Ovary (tissue), 9 donors: ENCODE results near the gene CDK10. TPM values are rescaled to one million over a fixed set of nuclear protein-coding genes. Genes with fewer than 3 reads are reported as not detected.
"Not testable (repeated sequence)": the region's sequence is repeated elsewhere in the genome, so short reads cannot be mapped to it uniquely, and the experiment has no call there.

Experiments used
- DNase-seq, 5 donors: peaks; one replicate each; pipeline ENCODE4 v3.0.0-alpha.2; 2019 to 2020
- H3K27ac ChIP-seq, 2 donors: fragments of 200-600 bp; one replicate each; pipeline versions ENCODE4 v1.5.1 to v1.8.0; 2019 to 2022
- H3K27me3 ChIP-seq: fragments of 200-600 bp; one replicate; pipeline ENCODE4 v1.8.0; 2022
- H3K36me3 ChIP-seq: fragments of 200-600 bp; sonication (generic); one replicate; pipeline ENCODE4 v1.5.1; 2019
- H3K4me1 ChIP-seq: one replicate; pipeline ENCODE4 v1.8.1; 2013; ENCODE audit warnings: mild to moderate bottlenecking, moderate library complexity; ENCODE audit not compliant: insufficient read depth
- H3K4me3 ChIP-seq: fragments of 200-600 bp; sonication (generic); one replicate; pipeline ENCODE4 v1.5.1; 2017
- H3K9me3 ChIP-seq, 2 donors: fragments of 200-600 bp in 1 of 2; sonication (generic) in 1 of 2; one replicate each; pipeline versions ENCODE4 v1.5.1 to v1.8.1; 2013 to 2019; ENCODE audit warnings: mild to moderate bottlenecking in 1 of 2, moderate library complexity in 1 of 2
- CTCF ChIP-seq, 3 donors: fragments of 450-650 bp in 2 of 3; fragments of 200-600 bp in 1 of 3; IDR thresholded peaks; one replicate each; pipeline versions ENCODE4 v1.5.1 to v1.8.0; 2016 to 2022; ENCODE audit warnings: antibody characterized with exemption in 3 of 3, mild to moderate bottlenecking in 1 of 3
- EP300 ChIP-seq: sonication (generic); formaldehyde crosslinking; IDR thresholded peaks from one replicate; pipeline ENCODE4 v1.6.1; 2017; ENCODE audit warnings: antibody characterized with exemption
- POLR2A ChIP-seq: fragments of 450-650 bp; IDR thresholded peaks from one replicate; pipeline ENCODE4 v1.6.1; 2017; ENCODE audit warnings: antibody characterized with exemption, mild to moderate bottlenecking, moderate library complexity
- WGBS, 3 donors: extraction: QIAGEN DNeasy Blood & Tissue Kit in 1 of 3; methylation state at CpG; one replicate each; pipeline versions ENCODE4 v1.1.5 to v1.1.7; 2013 to 2017; 5-methylcytosine and 5-hydroxymethylcytosine counted together
- intact Hi-C, 4 donors: fragments of 100-400 bp; cut with DNase I; formaldehyde crosslinking; loops; one replicate each; pipeline versions ENCODE4 v1.11.0 to v1.15.1; 2022 to 2023
- polyA plus RNA-seq, 2 donors: library from polyadenylated mRNA; stranded (reverse); fragments of 200-250 nt in 1 of 2; fragments of 350-450 nt in 1 of 2; fragmentation: Illumina TruSeq in 1 of 2; extraction: RNeasy Lipid Tissue Mini Kit (QIAGEN cat#74804) in 1 of 2; gene quantifications; one replicate each; pipeline ENCODE4 v1.2.3, GENCODE V29; 2013 to 2014
- total RNA-seq, 7 donors: library from RNA; depleted of rRNA in 2 of 7; stranded (reverse); fragments of >200 nt in 2 of 7; fragmentation: NEBNext Ultra II Directional in 3 of 7; extraction: Animal tissue kit (Norgen Biotek cat#: 25700) in 3 of 7; gene quantifications; one replicate each; pipeline versions ENCODE4 v1.1.0 to v1.2.4, GENCODE V29; 2016 to 2023
- donor health status: DM: no; HTN: no; CAD: no; lungs with moderate emphysema.
- donor health status: DM: no; HTN: no; CAD: no.
- donor health status: Bipolar disorder and iron deficiency.
- donor health status: DM: yes; HTN: yes; CAD: no.
- donor health status: DM: no; HTN: no; CAD: no.
- donor health status: DM: yes; HTN: yes; CAD: no.

The CDK10 gene
- total and polyA plus RNA-seq, 9 donors, result 16.9 to 62.1 (median 51.9) TPM

- Histone ChIP-seq H3K4me3 (no peak overlapping the region), H3K9me3 (no peaks in the 10 kb centered on the region), H3K27ac (no peak overlapping the region), H3K36me3 (no peaks in the 10 kb centered on the region), H3K4me1 (peaks cover 9% of the 10 kb centered on the region), H3K27me3 (no peaks in the 10 kb centered on the region)
- DNase-seq, result peak in 4 of 5 donors; percentile 8 to 30 (median 22)
- intact Hi-C loops, result no loop called here
- TF ChIP-seq POLR2A, result no peak
- 59 to 69% (median 64%) methylated on average over 18 of the region's 18 CpGs for WGBS, 3 donors
Observed at GRCh38 chr16:89696670-89697128, 10.2 kb downstream of the CDK10 start.

DNA sequence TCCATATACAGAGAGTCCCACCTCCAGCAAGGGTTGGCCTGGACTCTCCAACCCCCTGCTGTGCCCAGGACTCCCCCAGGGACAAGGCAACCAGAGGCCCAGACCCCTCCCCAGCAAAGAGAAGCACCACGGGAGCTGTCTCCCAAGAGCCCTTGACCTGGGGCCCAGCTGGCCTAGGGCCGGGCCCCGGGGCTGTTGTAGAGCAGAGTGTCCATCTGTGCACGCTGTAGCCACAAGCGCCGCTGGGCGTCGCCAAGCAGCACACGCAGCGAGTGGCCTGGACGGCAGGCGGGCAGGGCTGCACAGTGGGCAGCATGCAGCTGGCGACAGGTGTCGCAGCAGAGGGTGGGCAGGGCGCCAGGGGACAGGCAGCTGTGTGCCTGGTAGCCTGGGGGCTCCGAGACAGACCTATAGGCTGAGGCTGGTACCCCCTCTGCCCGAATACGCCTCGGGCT lies 10.7 kb downstream of the CDK10 start:
- Histone ChIP-seq H3K9me3 (no peaks in the 10 kb centered on the region), H3K27me3 (no peaks in the 10 kb centered on the region), H3K4me1 (peaks cover 11% of the 10 kb centered on the region), H3K36me3 (no peaks in the 10 kb centered on the region), H3K27ac (no peak overlapping the region), H3K4me3 (no peak overlapping the region)
- peak; percentile 24 to 55 (median 47) for DNase-seq
- TF ChIP-seq EP300 (no peak), POLR2A (no peak), CTCF (IDR thresholded peaks at IDR 0.05) (no peak)
- WGBS, 3 donors, result 71 to 86% (median 72%) methylated on average over 19 of the region's 19 CpGs
- intact Hi-C loops, result no loop called here

- no peak overlapping the region for H3K4me3 ChIP-seq
- no peaks in the 10 kb centered on the region for H3K9me3 ChIP-seq
- no peaks in the 10 kb centered on the region for H3K36me3 ChIP-seq
- DNase-seq, result peak; percentile 15 to 52 (median 41)
- intact Hi-C loops, result no loop called here
- 81 to 89% (median 84%) methylated on average over 23 to 32 of the region's 32 CpGs for WGBS, 3 donors
- peaks cover 11% of the 10 kb centered on the region for H3K4me1 ChIP-seq
- H3K27me3 ChIP-seq, result no peaks in the 10 kb centered on the region
- TF ChIP-seq CTCF (IDR thresholded peaks at IDR 0.05) (no peak), POLR2A (no peak), EP300 (no peak)
- H3K27ac ChIP-seq, result no peak overlapping the region
Observed at GRCh38 chr16:89697616-89698331, 11.3 kb downstream of the CDK10 start.

GRCh38 chr16:89698717-89699116 lies 12.2 kb downstream of the CDK10 start:
- H3K27me3 ChIP-seq, H3K27ac ChIP-seq, intact Hi-C loops, H3K4me3 ChIP-seq, H3K36me3 ChIP-seq, H3K9me3 ChIP-seq: not testable (repeated sequence)
- DNase-seq, result peak in 2 of 5 donors; percentile 7 to 19
- whole genome bisulfite sequencing, 3 donors, result 96 to 97% (median 97%) methylated on average over 14 of the region's 14 CpGs
- H3K4me1 ChIP-seq, result peaks cover 11% of the 10 kb centered on the region

DNA sequence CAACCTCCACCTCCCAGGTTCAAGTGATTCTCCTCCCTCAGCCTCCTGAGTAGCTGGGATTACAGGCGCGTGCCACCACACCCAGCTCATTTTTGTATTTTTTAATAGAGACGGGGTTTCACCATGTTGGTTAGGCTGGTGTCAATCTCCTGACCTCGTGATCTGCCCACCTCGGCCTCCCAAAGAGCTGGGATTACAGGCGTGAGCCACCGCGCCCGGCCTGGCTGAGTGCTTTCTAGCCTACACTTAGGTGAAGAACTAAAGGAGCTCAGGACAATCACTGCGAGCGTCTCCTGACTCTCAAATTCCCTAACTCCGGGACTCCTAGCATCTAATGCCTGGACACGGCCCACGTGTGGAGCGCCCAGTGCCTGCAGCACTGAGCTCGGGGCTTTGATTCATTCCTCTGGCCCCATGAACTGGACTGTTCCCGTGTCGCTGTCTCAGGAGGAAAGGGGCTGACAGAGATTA lies 13.2 kb downstream of the CDK10 start:
- not testable (repeated sequence) for H3K36me3 ChIP-seq

DNA sequence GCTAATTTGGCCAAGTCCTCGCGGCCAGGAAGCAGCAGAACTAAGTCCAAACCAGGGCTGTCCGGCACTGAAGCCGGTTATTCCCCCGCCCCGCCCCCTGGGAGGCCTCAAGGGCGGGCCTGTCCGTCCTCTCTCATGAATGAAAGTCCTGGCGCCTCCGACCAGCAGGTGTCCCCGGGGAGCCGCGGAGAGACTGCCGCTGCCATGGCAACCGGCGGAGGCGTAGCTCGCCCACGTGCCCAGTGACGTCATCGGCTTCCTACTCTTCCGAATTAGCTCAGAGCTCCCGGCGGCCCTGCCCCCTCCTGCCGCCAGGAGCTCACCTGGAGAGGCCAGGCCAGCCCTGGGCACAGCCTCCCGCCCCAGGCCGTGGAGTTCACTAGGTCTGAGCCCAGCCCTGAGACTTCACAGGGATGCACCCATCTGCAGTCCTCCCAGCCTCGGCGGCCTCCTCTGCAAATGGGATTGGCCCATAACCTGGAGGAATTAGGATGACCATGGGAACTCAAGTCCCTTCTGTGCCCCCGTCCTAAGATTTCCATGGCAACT lies 13.7 kb downstream of the CDK10 start:
- DNase-seq, result peak; percentile 99 to 100 (median 100)
- no peaks in the 10 kb centered on the region for H3K36me3 ChIP-seq
- intact Hi-C loops, result loop anchor here in 3 of 4 donors (10.0 kb wide), 2 partner anchors 95 to 155 kb away; no protein-coding TSS in a partner anchor
- TF ChIP-seq EP300 (peak; percentile 51), CTCF (IDR thresholded peaks at IDR 0.05) (peak; percentile 90 to 98 (median 91)), POLR2A (peak; percentile 49)
- peaks cover 11% of the 10 kb centered on the region for H3K4me1 ChIP-seq
- no peaks in the 10 kb centered on the region for H3K27me3 ChIP-seq
- no peaks in the 10 kb centered on the region for H3K9me3 ChIP-seq
- WGBS, 3 donors, result 0 to 1% (median 1%) methylated on average over 23 to 30 of the region's 30 CpGs
- H3K27ac ChIP-seq, result peak overlapping the region; percentile 58 to 66
- peak overlapping the region; percentile 55 for H3K4me3 ChIP-seq

More for the DNA sequence above, 13.2 kb downstream of the CDK10 start:
- H3K4me1 ChIP-seq, result peaks cover 11% of the 10 kb centered on the region
- not testable (repeated sequence) for H3K4me3 ChIP-seq, H3K9me3 ChIP-seq, H3K27me3 ChIP-seq, DNase-seq, H3K27ac ChIP-seq
- intact Hi-C loops, result loop anchor here in 3 of 4 donors (10.0 kb wide), 2 partner anchors 95 to 155 kb away; no protein-coding TSS in a partner anchor
- WGBS, 3 donors, result 53 to 56% (median 54%) methylated on average over 18 of the region's 18 CpGs
